WTC11 (cell line): ENCODE data around the gene DISP2. TPM values are rescaled to one million over a fixed set of nuclear protein-coding genes. Genes with fewer than 3 reads are reported as not detected.

Source experiments
- ELF4 ChIP-seq: sonication (generic); formaldehyde crosslinking; IDR thresholded peaks from 2 replicates; pipeline ENCODE4 v1.8.1; 2022; ENCODE audit warnings: low read depth, mild to moderate bottlenecking, moderate library complexity, missing genetic modification reagents
- EMX1 ChIP-seq: fragments of 250-450 bp; sonication (Bioruptor Pico); IDR thresholded peaks from 2 replicates; pipeline ENCODE4 v1.8.0; 2021; ENCODE audit warnings: mild to moderate bottlenecking
- ETV6 ChIP-seq: sonication (generic); formaldehyde crosslinking; IDR thresholded peaks from 2 replicates; pipeline ENCODE4 v1.8.1; 2022; ENCODE audit warnings: mild to moderate bottlenecking, missing genetic modification reagents
- FOXJ3 ChIP-seq: sonication (generic); formaldehyde crosslinking; IDR thresholded peaks from 2 replicates; pipeline ENCODE4 v1.9.0; 2021; ENCODE audit warnings: missing genetic modification reagents, mild to moderate bottlenecking, borderline replicate concordance
- FOXK1 ChIP-seq: sonication (generic); formaldehyde crosslinking; IDR thresholded peaks from 2 replicates; pipeline ENCODE4 v1.8.0; 2022; ENCODE audit warnings: mild to moderate bottlenecking, moderate library complexity, missing genetic modification reagents
- KAT7 ChIP-seq: sonication (generic); formaldehyde crosslinking; IDR thresholded peaks from 2 replicates; pipeline ENCODE4 v1.8.1; 2023; ENCODE audit warnings: missing genetic modification reagents, mild to moderate bottlenecking, borderline replicate concordance
- MYBL2 ChIP-seq: sonication (generic); formaldehyde crosslinking; IDR thresholded peaks from 2 replicates; pipeline ENCODE4 v1.8.1; 2023; ENCODE audit warnings: mild to moderate bottlenecking, moderate library complexity, missing genetic modification reagents
- NR1H2 ChIP-seq: sonication (generic); formaldehyde crosslinking; IDR thresholded peaks from 2 replicates; pipeline ENCODE4 v1.9.0; 2021; ENCODE audit warnings: mild to moderate bottlenecking, moderate library complexity, missing genetic modification reagents
- NR2C2 ChIP-seq: sonication (generic); formaldehyde crosslinking; IDR thresholded peaks from 2 replicates; pipeline ENCODE4 v1.8.0; 2022; ENCODE audit warnings: mild to moderate bottlenecking, missing genetic modification reagents
- NR3C1 ChIP-seq: sonication (generic); formaldehyde crosslinking; conservative IDR thresholded peaks from 2 replicates; pipeline ENCODE4 v1.8.1; 2023; ENCODE audit warnings: low read depth, mild to moderate bottlenecking, missing genetic modification reagents
- TCF7 ChIP-seq: sonication (generic); formaldehyde crosslinking; IDR thresholded peaks from 2 replicates; pipeline ENCODE4 v1.8.0; 2022; ENCODE audit warnings: mild to moderate bottlenecking, low read depth, missing genetic modification reagents, moderate library complexity
- ZNF138 ChIP-seq: sonication (generic); formaldehyde crosslinking; conservative IDR thresholded peaks from 2 replicates; pipeline ENCODE4 v1.8.1; 2022; ENCODE audit warnings: mild to moderate bottlenecking, moderate library complexity, missing genetic modification reagents
- ZNF219 ChIP-seq: sonication (generic); formaldehyde crosslinking; IDR thresholded peaks from 2 replicates; pipeline ENCODE4 v1.8.0; 2023; ENCODE audit warnings: missing genetic modification reagents, mild to moderate bottlenecking, borderline replicate concordance
- ZNF317 ChIP-seq: sonication (generic); formaldehyde crosslinking; IDR thresholded peaks from 2 replicates; pipeline ENCODE4 v1.8.1; 2023; ENCODE audit warnings: low read depth, mild to moderate bottlenecking, moderate library complexity, missing genetic modification reagents, borderline replicate concordance
- total RNA-seq: library from RNA; stranded (reverse); gene quantifications from 3 replicates; pipeline ENCODE4 v1.2.3, GENCODE V29; 2021
- TF ChIP-seq, protein P1 (sequence below): sonication (generic); formaldehyde crosslinking; IDR thresholded peaks from 2 replicates; pipeline ENCODE4 v1.8.0; 2022; ENCODE audit warnings: mild to moderate bottlenecking, missing genetic modification reagents
- TF ChIP-seq, protein P2 (sequence below): sonication (generic); formaldehyde crosslinking; IDR thresholded peaks from 2 replicates; pipeline ENCODE4 v1.8.0; 2023; ENCODE audit warnings: missing genetic modification reagents
- TF ChIP-seq, protein P3 (sequence below): sonication (generic); formaldehyde crosslinking; IDR thresholded peaks from 2 replicates; pipeline ENCODE4 v1.8.1; 2023; ENCODE audit warnings: mild to moderate bottlenecking, missing genetic modification reagents, moderate library complexity
- TF ChIP-seq, protein P4 (sequence below): fragments of 250-450 bp; sonication (Bioruptor Pico); IDR thresholded peaks from 2 replicates; pipeline ENCODE4 v1.8.0; 2021; ENCODE audit warnings: mild to moderate bottlenecking
- TF ChIP-seq, protein P5 (sequence below): sonication (generic); formaldehyde crosslinking; IDR thresholded peaks from 2 replicates; pipeline ENCODE4 v1.8.0; 2023; ENCODE audit warnings: missing genetic modification reagents, mild to moderate bottlenecking, borderline replicate concordance

The DISP2 gene
- total RNA-seq, 1 experiment from 2014 or later, result 3.5 TPM

DNA sequence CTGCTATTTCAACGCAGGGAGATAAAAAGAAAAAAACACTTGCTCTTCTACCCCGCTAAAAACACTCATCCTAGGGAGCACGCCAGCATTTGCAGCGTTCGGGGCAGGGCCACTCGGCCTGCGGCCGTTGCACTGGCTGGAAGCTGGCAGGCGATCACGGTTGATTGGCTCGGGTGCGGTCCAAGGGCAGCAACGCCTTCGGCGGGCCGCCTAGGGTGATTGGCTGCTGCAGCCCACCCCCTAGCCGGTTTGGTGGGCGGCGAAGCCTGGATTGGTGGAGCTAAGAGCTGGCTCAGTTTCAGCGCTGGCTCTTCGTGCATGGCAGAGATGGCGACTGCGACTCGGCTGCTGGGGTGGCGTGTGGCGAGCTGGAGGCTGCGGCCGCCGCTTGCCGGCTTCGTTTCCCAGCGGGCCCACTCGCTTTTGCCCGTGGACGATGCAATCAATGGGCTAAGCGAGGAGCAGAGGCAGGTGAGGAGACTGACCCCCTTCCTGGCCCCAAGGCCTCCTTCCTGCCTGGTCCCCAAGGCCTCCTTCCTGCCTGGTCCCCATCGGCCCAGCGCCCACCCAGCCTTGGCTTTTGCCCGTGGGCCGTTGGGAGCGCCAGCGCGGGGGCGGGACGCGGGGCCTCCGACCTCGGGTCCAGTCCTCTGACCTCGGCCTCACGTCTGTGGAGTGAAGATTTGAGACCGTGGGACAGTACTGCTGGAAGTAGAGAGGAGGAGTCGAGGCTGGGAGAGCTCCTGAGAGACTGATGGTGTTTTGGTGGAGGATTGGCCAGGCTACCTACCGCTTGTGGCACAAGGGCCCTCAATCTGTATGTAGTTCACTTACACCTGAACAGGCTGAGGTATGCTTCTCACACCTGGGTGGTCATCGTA is 47.7 kb downstream of the DISP2 start, which contains the start of gene IVD (continued):
- TF ChIP-seq, protein P1, sequence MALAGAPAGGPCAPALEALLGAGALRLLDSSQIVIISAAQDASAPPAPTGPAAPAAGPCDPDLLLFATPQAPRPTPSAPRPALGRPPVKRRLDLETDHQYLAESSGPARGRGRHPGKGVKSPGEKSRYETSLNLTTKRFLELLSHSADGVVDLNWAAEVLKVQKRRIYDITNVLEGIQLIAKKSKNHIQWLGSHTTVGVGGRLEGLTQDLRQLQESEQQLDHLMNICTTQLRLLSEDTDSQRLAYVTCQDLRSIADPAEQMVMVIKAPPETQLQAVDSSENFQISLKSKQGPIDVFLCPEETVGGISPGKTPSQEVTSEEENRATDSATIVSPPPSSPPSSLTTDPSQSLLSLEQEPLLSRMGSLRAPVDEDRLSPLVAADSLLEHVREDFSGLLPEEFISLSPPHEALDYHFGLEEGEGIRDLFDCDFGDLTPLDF (CRISPR knock-in tag), result no peak
- TF ChIP-seq TCF7 (CRISPR knock-in tag) (peak; percentile 70; the same call in 1 of the 2 replicates), NR1H2 (no peak), FOXJ3 (no peak), NR2C2 (no peak), FOXK1 (CRISPR knock-in tag) (peak; percentile 68; the same call in 1 of the 2 replicates), KAT7 (CRISPR knock-in tag) (no peak), ELF4 (no peak), MYBL2 (CRISPR knock-in tag) (peak; percentile 93; the same call in 1 of the 2 replicates), ZNF219 (CRISPR knock-in tag) (no peak), ZNF317 (no peak), EMX1 (CRISPR knock-in tag) (no peak), NR3C1 (CRISPR knock-in tag) (peak; percentile 95), ETV6 (CRISPR knock-in tag) (peak; percentile 90; the same call in 1 of the 2 replicates), ZNF138 (CRISPR knock-in tag) (no peak)
- TF ChIP-seq, protein P2, sequence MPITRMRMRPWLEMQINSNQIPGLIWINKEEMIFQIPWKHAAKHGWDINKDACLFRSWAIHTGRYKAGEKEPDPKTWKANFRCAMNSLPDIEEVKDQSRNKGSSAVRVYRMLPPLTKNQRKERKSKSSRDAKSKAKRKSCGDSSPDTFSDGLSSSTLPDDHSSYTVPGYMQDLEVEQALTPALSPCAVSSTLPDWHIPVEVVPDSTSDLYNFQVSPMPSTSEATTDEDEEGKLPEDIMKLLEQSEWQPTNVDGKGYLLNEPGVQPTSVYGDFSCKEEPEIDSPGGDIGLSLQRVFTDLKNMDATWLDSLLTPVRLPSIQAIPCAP (CRISPR knock-in tag), result no peak
- TF ChIP-seq, protein P3, sequence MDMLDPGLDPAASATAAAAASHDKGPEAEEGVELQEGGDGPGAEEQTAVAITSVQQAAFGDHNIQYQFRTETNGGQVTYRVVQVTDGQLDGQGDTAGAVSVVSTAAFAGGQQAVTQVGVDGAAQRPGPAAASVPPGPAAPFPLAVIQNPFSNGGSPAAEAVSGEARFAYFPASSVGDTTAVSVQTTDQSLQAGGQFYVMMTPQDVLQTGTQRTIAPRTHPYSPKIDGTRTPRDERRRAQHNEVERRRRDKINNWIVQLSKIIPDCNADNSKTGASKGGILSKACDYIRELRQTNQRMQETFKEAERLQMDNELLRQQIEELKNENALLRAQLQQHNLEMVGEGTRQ (CRISPR knock-in tag), result no peak; the same call in 1 of the 2 replicates
- TF ChIP-seq, protein P4, sequence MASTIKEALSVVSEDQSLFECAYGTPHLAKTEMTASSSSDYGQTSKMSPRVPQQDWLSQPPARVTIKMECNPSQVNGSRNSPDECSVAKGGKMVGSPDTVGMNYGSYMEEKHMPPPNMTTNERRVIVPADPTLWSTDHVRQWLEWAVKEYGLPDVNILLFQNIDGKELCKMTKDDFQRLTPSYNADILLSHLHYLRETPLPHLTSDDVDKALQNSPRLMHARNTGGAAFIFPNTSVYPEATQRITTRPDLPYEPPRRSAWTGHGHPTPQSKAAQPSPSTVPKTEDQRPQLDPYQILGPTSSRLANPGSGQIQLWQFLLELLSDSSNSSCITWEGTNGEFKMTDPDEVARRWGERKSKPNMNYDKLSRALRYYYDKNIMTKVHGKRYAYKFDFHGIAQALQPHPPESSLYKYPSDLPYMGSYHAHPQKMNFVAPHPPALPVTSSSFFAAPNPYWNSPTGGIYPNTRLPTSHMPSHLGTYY (CRISPR knock-in tag), result no peak
- TF ChIP-seq, protein P5, sequence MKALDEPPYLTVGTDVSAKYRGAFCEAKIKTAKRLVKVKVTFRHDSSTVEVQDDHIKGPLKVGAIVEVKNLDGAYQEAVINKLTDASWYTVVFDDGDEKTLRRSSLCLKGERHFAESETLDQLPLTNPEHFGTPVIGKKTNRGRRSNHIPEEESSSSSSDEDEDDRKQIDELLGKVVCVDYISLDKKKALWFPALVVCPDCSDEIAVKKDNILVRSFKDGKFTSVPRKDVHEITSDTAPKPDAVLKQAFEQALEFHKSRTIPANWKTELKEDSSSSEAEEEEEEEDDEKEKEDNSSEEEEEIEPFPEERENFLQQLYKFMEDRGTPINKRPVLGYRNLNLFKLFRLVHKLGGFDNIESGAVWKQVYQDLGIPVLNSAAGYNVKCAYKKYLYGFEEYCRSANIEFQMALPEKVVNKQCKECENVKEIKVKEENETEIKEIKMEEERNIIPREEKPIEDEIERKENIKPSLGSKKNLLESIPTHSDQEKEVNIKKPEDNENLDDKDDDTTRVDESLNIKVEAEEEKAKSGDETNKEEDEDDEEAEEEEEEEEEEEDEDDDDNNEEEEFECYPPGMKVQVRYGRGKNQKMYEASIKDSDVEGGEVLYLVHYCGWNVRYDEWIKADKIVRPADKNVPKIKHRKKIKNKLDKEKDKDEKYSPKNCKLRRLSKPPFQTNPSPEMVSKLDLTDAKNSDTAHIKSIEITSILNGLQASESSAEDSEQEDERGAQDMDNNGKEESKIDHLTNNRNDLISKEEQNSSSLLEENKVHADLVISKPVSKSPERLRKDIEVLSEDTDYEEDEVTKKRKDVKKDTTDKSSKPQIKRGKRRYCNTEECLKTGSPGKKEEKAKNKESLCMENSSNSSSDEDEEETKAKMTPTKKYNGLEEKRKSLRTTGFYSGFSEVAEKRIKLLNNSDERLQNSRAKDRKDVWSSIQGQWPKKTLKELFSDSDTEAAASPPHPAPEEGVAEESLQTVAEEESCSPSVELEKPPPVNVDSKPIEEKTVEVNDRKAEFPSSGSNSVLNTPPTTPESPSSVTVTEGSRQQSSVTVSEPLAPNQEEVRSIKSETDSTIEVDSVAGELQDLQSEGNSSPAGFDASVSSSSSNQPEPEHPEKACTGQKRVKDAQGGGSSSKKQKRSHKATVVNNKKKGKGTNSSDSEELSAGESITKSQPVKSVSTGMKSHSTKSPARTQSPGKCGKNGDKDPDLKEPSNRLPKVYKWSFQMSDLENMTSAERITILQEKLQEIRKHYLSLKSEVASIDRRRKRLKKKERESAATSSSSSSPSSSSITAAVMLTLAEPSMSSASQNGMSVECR (CRISPR knock-in tag), result no peak
